HG03565 (cell line): Measurements from ENCODE around the gene INTS6.
A peak's percentile ranks its signal among the peaks of the same experiment; 100 is the strongest.

Experiments
- ATAC-seq: cut with Tn5 transposase; IDR thresholded peaks from one replicate; pipeline ENCODE4 v1.9.1; 2021; ENCODE audit warnings: mild to moderate bottlenecking, moderate library complexity; ENCODE audit not compliant: unreplicated experiment

The INTS6 gene, protein sequence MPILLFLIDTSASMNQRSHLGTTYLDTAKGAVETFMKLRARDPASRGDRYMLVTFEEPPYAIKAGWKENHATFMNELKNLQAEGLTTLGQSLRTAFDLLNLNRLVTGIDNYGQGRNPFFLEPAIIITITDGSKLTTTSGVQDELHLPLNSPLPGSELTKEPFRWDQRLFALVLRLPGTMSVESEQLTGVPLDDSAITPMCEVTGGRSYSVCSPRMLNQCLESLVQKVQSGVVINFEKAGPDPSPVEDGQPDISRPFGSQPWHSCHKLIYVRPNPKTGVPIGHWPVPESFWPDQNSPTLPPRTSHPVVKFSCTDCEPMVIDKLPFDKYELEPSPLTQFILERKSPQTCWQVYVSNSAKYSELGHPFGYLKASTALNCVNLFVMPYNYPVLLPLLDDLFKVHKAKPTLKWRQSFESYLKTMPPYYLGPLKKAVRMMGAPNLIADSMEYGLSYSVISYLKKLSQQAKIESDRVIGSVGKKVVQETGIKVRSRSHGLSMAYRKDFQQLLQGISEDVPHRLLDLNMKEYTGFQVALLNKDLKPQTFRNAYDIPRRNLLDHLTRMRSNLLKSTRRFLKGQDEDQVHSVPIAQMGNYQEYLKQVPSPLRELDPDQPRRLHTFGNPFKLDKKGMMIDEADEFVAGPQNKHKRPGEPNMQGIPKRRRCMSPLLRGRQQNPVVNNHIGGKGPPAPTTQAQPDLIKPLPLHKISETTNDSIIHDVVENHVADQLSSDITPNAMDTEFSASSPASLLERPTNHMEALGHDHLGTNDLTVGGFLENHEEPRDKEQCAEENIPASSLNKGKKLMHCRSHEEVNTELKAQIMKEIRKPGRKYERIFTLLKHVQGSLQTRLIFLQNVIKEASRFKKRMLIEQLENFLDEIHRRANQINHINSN

DNA sequence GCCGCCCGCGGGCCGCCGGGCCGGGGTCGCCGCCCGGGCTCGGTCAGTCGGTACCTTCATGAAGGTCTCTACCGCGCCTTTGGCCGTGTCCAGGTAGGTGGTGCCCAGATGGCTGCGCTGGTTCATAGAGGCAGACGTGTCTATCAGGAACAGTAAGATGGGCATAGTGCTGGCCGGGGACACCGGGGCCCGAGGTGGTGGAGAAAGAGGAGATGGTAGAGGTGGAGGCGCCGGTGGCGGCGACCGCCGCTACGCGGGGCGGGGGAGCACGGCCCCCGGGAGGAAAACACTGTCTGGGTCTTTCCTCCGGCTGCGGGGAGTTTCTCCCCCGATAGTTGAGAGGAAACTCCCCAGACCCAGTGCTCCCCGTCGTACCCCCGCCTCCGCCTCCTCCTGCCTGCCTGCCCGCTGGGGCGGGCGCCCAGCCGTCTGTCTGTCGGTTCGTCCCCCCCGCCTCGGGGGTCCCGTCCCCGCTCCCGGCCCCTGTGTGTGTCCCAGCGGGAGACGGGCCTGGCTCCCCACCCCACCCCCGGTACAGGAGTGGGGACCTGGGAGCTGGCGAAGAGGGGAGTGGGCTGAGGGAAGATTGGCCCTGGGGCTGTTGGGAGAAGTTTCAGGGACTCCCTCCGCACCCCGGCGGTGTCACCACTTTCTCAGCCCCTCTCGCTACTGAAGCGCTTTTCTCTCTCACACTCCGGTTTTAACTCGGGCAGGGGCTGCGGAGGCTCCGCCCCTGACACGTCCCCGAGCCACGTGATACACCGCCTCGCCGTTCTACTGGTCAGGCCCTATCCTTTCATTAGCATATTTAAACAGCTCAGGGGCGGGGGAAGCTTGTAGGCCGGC lies at the start of gene INTS6:
INTS6 (minus strand) TSS at position 676 of the 846 bp plus-strand sequence; CDS start at position 165, 511 bp downstream.
- peak; percentile 62 for ATAC-seq

DNA sequence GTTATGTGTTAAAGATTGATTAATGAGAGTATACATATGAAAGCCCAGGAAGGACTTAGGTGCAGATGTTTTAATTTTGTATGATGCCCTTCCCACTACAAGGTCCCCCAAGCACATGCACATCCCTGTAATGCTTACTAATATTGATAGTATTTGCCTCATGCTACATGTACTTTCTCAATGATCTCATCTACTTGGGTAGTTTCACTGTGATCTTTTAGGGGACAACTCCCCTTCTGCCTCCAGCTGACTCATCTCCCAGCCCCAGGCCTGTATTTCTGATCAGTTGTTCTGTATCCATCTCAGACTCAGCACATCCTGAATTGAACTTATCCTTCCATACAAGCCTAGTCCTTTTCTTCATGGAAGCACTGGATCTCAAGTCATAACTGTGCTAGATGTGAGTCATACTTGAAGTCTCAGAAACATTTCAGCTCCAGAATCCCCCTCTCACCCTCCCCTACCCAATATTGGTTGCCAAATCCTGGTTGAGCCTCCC lies 49.4 kb upstream of the INTS6 start:
- ATAC-seq: peak; percentile 91

DNA sequence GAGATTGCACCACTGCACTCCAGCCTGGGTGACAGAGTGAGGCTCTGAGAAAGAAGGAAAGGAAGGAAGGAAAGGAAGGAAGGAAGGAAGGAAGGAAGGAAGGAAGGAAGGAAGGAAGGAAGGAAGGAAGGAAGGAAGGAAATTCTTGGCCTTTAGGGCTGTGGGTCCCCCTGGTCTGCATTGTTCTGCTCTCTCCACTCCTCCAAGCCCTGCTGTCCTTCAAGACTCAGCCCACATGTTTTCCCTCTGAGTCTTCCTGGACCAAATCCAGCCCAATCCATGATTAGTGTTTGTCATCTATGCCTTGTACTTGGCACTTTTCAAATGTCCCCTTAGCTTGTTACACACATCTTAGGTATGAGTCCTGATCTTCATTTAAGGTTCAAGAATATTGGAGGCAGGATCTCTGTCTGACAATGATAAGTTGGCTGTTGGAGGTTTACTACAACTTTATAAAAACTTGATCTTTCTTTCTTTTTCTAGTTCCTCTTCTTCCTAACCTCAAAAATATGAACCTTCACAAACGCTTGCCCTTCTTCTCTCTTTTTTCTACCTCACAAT lies 48.8 kb upstream of the INTS6 start:
- no peak for ATAC-seq

DNA sequence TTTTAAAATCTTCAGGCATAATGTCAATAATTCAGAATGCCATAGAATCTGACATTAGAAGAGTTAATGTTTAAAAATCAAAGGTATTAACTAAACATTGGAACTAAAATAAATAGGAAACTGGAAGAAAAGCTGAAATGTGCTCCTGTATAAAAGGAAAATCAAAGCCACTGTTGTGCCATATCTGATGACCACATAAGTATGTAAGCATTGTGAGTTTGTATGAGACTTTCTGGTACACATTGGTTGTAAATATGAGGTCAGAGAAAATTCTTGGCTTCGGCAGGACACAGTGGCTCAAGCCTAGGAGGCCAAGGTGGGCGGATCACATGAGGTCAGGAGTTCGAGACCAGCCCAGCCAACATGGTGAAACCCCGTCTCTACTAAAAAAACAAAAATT lies 48.3 kb upstream of the INTS6 start:
- no peak for ATAC-seq

DNA sequence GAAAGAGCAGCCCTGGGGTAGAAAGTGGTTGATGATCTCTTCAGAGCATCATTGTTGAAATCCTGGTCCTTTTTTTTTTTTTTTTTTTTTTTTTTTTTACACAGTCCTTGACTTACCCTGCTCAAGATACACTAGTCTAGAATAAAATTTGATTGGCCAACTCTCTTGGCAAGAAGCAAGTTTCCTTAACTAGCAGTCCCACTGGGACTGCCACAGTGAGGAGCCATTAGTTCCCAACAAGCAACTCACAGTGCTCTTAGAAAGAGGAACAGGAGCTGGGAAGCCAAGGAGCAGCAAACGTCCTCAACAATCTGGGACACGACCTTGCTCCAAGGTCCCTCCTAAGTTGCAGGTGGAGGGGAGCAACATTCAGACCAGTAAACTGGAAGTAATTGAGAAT lies 47.9 kb upstream of the INTS6 start:
- no peak for ATAC-seq

DNA sequence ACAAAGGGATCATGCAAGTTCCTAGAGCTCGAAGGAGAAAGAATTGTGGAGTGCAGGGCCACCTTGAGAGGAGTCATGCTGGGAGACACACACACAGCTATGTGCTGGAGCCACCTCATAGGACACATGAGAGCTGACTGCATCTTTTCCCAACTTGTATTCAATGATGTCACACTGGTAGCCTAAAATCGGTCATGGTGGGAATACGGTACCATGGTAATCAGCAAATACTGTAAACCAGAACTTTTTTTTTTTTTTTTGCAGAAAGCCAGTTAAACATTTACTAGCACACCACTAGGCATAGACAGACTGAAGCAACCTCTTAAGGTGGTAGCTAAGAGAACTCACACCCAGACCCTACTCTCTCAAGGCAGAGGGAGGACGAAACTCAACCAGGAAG lies 47.0 kb upstream of the INTS6 start:
- no peak for ATAC-seq

DNA sequence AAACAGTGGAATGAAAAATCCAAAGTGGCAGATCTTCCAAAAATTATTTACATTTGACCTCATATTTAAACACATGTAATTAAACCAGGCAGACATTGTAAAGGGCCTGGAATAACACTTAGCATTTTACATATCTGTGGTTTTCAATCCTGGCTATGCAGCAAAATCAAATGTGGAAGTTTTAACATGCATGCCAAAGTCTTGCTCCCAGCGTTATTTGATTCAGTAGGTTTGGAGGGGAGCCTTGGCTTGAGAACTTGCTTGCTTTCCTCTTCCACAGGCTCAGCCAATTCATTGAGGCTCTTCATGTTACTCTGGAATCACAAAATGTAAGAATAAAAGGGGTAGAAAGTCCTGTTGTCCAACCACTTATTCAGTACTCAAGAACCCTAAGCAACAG lies 42.5 kb upstream of the INTS6 start:
- no peak for ATAC-seq

DNA sequence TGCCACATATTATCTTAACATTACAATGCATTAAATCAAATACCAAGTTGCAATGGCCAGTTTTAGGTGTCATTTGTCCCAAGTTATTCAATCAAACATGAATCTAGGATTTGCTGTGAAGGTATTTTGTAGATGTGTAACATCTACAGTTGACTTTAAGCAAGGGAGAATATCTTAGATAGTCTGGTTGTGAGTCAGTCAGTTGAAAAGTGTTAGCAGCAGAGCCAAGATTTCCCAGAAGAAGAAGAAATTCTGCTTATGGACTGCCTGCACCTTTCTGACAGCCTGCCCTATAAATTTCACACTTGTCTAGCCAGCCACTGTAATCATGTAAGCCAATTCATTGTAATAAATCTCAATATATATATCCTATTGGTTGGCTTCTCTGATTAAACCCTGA lies 41.3 kb upstream of the INTS6 start:
- no peak for ATAC-seq

DNA sequence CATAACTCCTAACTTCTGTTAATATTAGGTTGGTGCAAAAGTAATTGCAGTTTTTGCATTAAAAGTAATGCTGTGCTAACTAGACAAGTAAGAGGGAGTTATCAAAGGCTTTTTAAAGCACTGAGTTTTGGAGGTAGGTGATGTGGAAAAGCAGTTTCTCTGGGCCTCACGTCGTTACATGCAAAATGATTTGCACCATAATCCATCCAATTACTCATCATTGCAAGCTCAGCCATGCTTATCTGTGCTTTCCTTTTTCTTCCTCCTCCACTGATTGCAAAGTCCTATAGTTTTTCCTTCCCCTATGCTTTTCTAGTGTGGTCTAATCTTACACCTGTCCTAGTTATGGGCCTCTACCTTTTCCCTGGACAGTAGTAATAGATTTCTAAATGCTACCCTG lies 35.4 kb upstream of the INTS6 start:
- ATAC-seq: no peak

DNA sequence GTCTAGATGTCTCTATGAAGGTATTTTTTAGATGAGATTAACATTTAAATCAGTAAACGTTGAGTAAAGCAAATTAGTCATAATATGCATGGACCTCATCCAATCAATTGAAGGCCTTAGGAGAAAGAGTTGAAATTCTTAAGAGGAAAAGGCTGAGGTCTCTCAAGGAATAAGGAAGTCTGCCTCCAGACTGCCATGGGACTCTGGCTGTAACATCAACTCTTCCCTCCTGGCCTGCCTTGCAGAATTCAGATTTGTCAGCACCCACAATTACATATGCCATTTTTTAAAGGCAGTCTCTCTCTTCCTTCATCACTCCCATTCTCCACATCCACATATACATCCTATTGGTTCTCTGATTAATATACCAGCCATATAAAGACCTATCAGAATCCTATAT lies 28.8 kb upstream of the INTS6 start:
- ATAC-seq: no peak

DNA sequence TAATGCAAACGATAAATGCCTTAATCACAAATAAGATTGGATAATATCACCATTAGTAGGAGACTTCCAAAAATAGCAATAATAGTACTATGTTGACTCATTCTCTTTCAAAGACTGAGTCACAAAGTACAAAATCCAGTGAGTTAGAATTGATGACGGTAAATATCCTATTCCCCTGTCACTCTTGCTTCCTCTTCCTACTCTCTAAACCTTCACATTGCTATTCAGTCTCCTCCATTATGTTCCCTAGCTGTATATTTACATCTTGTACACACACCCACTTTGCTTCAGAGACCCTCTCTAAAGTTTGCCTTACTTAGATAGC lies 26.3 kb upstream of the INTS6 start:
- no peak for ATAC-seq

DNA sequence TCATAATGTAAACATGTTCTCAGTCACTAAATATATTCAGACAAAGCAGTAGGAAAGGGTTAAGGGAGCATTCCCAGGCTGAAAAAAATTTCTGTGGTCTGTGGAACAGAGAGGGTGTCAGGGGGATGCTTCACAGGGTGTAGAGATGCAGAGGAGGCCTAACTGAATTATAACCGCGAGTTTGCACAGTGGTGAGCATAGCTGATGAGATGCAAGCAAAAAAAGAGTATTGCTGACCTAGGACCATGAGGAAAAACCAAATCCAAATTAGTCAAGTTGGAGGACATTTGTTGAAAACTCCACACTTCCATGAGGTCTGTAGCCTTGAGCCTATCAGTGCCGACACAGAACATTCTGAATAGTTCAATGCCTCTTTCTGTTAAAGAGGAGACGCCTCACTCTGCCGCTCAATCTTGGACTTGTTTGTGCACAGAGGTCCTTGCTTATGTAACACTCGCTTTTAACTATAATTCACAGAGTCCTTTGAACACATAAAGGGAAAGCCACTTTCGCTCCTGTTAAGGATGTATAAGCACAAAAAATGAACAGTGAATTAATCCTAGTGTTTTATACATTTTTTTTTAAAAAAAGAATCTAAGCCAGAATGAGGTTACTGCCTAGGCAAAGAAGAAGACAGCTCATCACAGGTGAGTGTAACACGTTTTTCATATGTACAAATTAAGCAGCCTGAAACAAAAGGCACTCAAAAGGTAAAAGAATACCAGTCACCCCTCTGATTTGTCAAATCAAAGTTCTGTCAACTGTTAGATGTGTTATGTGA lies 25.8 kb upstream of the INTS6 start:
- no peak for ATAC-seq

DNA sequence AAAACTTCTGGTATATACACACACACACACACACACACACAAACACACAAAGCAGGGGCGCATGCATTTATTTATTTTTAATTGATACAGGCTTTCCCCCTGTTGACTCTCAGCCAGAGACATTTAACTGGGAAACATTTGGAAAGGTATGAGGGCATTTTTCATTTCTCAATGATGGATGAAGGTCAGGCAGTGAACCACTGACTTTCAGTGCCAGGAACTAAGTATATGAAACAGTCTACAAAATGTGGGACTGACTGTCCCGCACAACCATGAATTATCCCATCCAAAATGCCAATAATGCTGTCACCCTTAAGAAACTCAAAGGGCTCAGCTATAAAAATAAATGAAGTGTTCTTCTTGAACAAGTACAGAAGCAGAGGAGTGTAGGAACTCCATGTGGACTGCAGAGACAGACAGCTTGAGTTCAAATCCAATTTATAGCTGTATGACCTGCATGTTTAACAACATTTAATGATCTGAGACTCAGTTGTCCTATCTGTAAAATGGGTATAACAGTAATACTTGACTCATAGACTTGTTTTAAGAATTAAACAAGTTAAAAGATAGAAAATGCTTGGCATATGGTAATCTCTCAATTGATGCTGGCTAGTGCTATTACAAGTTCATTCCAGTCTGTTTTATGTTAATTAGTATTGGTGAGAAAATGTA lies 25.0 kb upstream of the INTS6 start:
- ATAC-seq: no peak

DNA sequence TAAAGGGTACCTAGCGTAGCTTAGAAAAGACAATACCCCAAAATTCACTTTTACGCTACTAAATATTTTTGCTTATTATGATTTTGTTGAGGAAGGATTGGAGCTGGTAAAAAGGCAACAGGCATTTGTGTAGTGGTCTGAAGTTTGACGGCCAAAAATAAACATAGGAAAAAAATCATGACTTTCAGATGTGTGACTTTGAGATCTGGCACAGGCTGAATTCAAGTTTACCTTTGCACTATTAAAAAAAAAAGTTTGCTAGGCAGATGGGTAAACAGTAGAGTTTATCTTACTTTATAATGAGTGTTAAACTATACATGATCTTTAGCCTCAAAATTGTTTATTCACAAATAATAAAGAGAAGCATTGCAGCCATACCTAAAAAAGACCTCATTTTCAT lies 24.3 kb upstream of the INTS6 start:
- ATAC-seq: no peak

DNA sequence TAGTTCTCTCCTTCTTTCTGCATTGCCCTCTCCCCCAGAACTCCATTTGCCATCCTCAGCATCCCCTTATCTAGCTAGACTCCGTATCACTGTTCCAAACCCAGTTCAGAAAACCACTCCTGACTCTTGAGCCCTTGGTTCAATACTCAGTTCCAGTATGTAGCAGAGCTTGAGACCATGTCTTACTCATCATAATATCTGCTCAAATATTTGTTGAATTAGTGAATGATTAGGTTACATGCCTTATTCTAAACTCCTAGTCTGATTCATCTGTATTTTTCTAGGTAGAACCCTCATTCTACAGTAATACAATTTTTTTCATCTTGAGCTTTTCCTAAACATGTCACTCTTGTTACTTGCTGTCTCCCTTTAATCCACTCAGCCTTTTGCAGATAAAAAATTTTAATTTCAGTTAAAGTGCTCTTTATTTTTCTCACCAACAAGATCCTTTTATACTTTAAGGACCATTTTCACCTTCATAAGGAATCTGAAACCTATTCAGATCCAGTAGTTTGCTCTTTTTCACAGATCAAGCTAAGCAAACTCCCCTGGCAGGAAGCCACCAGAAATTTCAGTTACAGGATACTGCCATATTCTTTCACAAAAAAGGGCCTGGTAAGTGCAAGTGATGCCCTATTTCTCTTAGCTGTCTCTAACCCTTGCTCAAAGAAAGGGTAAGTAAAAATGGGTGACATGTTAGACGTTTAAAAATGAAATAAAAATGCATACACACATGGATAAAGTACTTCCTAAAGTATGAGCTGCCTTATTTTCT lies 23.1 kb upstream of the INTS6 start:
- no peak for ATAC-seq

DNA sequence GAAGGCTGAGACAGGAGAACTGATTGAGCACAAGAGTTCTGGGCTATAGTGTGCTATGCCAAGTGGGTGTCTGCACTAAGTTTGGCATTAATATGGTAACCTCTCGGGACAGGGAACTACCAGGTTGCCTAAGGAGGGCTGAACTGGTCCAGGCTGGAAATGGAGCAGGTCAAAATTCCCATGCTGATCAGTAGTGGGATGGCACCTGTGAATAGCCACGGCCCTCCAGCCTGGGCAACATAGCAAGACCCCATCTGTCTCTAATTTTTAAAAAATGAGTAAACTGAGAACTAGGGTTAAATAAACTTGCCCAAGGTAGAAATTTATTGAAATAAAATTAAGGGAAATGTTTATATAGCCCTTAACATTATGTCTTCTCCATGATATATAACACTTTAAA lies 17.0 kb upstream of the INTS6 start:
- no peak for ATAC-seq

DNA sequence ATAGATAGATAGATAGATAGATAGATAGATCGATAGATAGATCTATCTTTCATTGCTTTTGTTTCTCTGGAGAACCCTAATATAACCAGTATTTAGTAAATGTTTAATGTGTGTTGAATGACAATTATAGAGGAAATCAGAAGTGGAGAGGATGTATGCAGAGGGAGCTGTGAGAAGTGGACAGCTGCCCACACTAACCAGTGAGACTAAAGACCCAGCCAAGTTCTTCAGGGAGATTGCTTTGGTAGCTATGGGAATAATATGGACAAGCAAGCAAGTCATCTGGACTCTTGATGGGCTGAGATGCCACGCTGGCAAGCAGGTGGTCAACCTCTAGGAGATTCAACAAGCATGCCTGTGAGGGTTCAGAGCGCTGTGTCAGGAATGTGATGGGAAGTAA lies 14.9 kb upstream of the INTS6 start:
- no peak for ATAC-seq

DNA sequence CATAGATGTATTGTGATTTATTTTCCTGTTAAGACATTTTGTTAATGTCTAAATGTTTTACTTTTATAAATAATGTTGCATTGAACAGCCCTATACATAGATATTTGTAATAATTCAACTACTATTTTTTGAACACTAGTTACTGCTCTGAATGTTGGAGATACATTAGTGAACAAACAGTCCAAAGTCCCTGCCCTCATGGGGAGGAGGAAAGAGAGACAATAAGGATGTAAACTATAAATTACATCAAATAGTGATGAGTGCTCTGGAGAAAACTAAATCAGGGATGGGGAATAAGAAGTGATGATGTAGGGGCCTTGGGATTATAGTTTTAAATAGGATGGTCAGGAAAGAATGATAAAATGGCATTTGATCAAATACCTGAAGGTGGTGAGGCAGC lies 12.3 kb upstream of the INTS6 start:
- no peak for ATAC-seq
